BE2C (cell line): Measurements from ENCODE around the gene MYO7A.

ENCODE experiments used
- DNase-seq: peaks from one replicate; pipeline ENCODE4 v3.0.0-alpha.2; 2020
- H3K27me3 ChIP-seq: fragments of 250-450 bp; sonication (Bioruptor Pico); 2 replicates; pipeline ENCODE4 v1.5.1; 2020; ENCODE audit warnings: mild to moderate bottlenecking
- H3K36me3 ChIP-seq: fragments of 250-450 bp; sonication (Bioruptor Pico); 2 replicates; pipeline ENCODE4 v1.5.1; 2020; ENCODE audit warnings: mild to moderate bottlenecking
- H3K4me1 ChIP-seq: fragments of 250-450 bp; sonication (Bioruptor Pico); 2 replicates; pipeline ENCODE4 v1.5.1; 2020
- H3K4me3 ChIP-seq: 2 replicates; pipeline ENCODE4 v1.5.1; 2011; ENCODE audit warnings: low read depth, low read length
- H3K9me3 ChIP-seq: fragments of 250-450 bp; sonication (Bioruptor Pico); 2 replicates; pipeline ENCODE4 v1.5.1; 2020
- CTCF ChIP-seq: IDR thresholded peaks from 2 replicates; pipeline ENCODE4 v1.5.1; 2012; ENCODE audit warnings: mild to moderate bottlenecking, low read depth, low read length

The MYO7A gene

GRCh38 chr11:77102246-77103210, 25.5 kb upstream of the MYO7A start, which contains the start of gene OMP:
OMP (plus strand) TSS chr11:77102840; CDS start chr11:77102840, 0 bp downstream.
- no peak for DNase-seq
- H3K27me3 ChIP-seq: no peaks in the 10 kb centered on the region

GRCh38 chr11:77103319-77103718, 24.7 kb upstream of the MYO7A start:
- Histone ChIP-seq H3K9me3 (no peaks in the 10 kb centered on the region), H3K4me1 (peaks cover 6% of the 10 kb centered on the region; the same call in 1 of the 2 replicates), H3K36me3 (no peaks in the 10 kb centered on the region), H3K27me3 (no peaks in the 10 kb centered on the region), H3K4me3 (no peak overlapping the region)
- DNase-seq: no peak
- no peak for TF ChIP-seq CTCF

More at GRCh38 chr11:77102246-77103210, 25.5 kb upstream of the MYO7A start, which contains the start of gene OMP:
- no peaks in the 10 kb centered on the region for H3K4me1 ChIP-seq
- H3K4me3 ChIP-seq: no peak within 1 kb of the TSS
- no peaks in the 10 kb centered on the region for H3K36me3 ChIP-seq
- H3K9me3 ChIP-seq: no peaks in the 10 kb centered on the region
- TF ChIP-seq CTCF: no peak

- no peak for TF ChIP-seq CTCF
- Histone ChIP-seq H3K9me3 (no peaks in the 10 kb centered on the region), H3K36me3 (no peaks in the 10 kb centered on the region), H3K4me3 (no peak overlapping the region), H3K4me1 (peaks cover 7% of the 10 kb centered on the region; the same call in 1 of the 2 replicates), H3K27me3 (no peaks in the 10 kb centered on the region)
- DNase-seq: no peak
Measured at GRCh38 chr11:77104727-77105126, 23.3 kb upstream of the MYO7A start.

- no peak for TF ChIP-seq CTCF
- peaks cover 7% of the 10 kb centered on the region; the same call in 1 of the 2 replicates for H3K4me1 ChIP-seq
- DNase-seq: no peak
- H3K36me3 ChIP-seq: no peaks in the 10 kb centered on the region
- H3K27me3 ChIP-seq: no peaks in the 10 kb centered on the region
- no peaks in the 10 kb centered on the region for H3K9me3 ChIP-seq
- H3K4me3 ChIP-seq: no peak overlapping the region
Measured at GRCh38 chr11:77106321-77106720, 21.7 kb upstream of the MYO7A start.

DNA sequence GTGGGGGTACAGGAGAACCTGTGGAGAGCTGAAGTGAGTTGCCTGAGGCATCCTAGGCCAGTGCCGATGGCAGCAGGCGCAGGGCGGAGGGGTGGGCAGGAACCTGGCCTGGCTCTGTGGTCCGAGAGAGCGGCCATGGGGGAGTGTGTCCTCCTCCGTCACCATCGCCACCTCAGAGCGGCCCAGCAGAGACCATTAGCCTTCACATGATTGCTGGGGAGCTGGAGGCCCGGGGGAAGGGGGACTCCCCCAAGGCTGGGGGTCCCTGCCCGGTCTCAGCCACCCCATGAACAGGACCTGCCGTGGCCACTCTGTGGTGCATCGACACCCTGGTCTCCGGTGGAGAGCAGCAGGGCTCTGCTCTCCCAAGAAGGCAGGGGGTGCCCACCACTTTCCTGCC, 21.3 kb upstream of the MYO7A start:
- H3K36me3 ChIP-seq: no peaks in the 10 kb centered on the region
- peaks cover 7% of the 10 kb centered on the region; the same call in 1 of the 2 replicates for H3K4me1 ChIP-seq
- H3K9me3 ChIP-seq: no peaks in the 10 kb centered on the region
- no peak for TF ChIP-seq CTCF
- no peak for DNase-seq
- H3K27me3 ChIP-seq: no peaks in the 10 kb centered on the region
- no peak overlapping the region for H3K4me3 ChIP-seq

DNA sequence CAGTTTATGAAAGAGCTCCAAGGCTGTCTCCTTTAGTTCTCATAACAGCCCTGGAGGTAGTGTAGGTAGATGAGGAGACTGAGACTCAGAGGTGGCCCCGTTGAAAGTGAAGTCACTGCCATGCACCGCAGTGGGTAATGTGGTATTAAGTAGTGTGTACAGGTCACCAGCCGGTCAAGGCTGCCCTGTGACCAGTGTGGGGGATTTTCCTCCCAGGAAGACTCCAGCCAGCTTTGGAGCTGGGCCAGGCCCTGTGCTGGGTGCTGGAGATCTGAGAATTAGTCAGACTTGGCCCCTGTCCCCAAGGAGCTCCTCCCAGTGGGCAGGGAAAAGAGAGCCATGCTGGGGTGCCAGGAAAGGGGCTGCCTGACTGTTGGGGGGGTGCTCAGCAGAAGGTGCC, 20.1 kb upstream of the MYO7A start:
- no peak for DNase-seq
- Histone ChIP-seq H3K9me3 (no peaks in the 10 kb centered on the region), H3K4me3 (no peak overlapping the region), H3K4me1 (peaks cover 7% of the 10 kb centered on the region; the same call in 1 of the 2 replicates), H3K36me3 (no peaks in the 10 kb centered on the region), H3K27me3 (no peaks in the 10 kb centered on the region)
- no peak for TF ChIP-seq CTCF
